ENCODE data around the gene SEL1L3. TPM values are rescaled to one million over a fixed set of nuclear protein-coding genes. Genes with fewer than 3 reads are reported as not detected.

SEL1L3 gene
- total and polyA plus RNA-seq, 12 donors: 1.4 to 9.8 (median 3.5) TPM

DNA sequence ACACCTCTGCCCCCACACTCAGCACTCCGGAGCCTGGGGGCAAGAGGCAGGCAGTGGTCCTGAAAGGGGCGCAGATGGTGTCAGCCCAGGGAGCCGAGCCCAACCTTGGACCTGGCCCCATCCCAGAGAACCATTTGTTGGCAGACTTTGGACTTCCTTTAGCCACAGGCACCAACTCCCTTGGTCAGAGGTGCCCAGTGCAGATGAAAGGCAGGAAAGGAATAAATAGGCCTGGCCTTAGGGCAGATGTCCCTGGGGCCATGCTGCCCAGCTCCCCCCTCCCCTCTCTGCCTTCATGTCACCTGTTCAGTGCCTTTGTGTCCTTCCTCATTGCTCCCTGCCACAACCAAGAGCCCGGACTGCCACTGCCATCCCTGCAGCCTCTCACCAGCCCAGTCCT is 52.8 kb downstream of the SEL1L3 start:
- Histone ChIP-seq H3K36me3 (peaks cover 0 to 18% (median 0%) of the 10 kb centered on the region in 9 donors), H3K9me3 (no peaks in the 10 kb centered on the region), H3K27me3 (no peaks in the 10 kb centered on the region), H3K27ac (no peak overlapping the region), H3K4me3 (no peak overlapping the region), H3K4me1 (peaks cover 0 to 20% (median 14%) of the 10 kb centered on the region in 9 donors)
- ATAC-seq (no peak), DNase-seq (no peak)
- WGBS, 2 donors: 96% methylated on average over 4 of the region's 4 CpGs
- TF ChIP-seq, protein P1, sequence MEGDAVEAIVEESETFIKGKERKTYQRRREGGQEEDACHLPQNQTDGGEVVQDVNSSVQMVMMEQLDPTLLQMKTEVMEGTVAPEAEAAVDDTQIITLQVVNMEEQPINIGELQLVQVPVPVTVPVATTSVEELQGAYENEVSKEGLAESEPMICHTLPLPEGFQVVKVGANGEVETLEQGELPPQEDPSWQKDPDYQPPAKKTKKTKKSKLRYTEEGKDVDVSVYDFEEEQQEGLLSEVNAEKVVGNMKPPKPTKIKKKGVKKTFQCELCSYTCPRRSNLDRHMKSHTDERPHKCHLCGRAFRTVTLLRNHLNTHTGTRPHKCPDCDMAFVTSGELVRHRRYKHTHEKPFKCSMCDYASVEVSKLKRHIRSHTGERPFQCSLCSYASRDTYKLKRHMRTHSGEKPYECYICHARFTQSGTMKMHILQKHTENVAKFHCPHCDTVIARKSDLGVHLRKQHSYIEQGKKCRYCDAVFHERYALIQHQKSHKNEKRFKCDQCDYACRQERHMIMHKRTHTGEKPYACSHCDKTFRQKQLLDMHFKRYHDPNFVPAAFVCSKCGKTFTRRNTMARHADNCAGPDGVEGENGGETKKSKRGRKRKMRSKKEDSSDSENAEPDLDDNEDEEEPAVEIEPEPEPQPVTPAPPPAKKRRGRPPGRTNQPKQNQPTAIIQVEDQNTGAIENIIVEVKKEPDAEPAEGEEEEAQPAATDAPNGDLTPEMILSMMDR (IDR thresholded peaks at IDR 0.05): no peak
- intact Hi-C loops (cut with DNase I): no loop called here

GRCh38 chr4:25807102-25807728 is 55.6 kb downstream of the SEL1L3 start:
- H3K4me1 ChIP-seq: no peaks in the 10 kb centered on the region
- peaks cover 0 to 41% (median 0%) of the 10 kb centered on the region in 9 donors for H3K36me3 ChIP-seq
- ATAC-seq (no peak), DNase-seq (no peak)
- intact Hi-C loops (cut with DNase I): no loop called here
- no peaks in the 10 kb centered on the region for H3K27me3 ChIP-seq
- no peak overlapping the region for H3K4me3 ChIP-seq
- H3K27ac ChIP-seq: no peak overlapping the region
- TF ChIP-seq, protein P1 (IDR thresholded peaks at IDR 0.05): no peak
- WGBS, 2 donors: 62 to 72% methylated on average over 8 of the region's 8 CpGs
- no peaks in the 10 kb centered on the region for H3K9me3 ChIP-seq

GRCh38 chr4:25805255-25805860 is 57.4 kb downstream of the SEL1L3 start:
- no peak for DNase-seq
- no peaks in the 10 kb centered on the region for H3K4me1 ChIP-seq
- WGBS, 2 donors: 89 to 92% methylated on average over 6 of the region's 6 CpGs
- no peak for ATAC-seq
- H3K27me3 ChIP-seq: no peaks in the 10 kb centered on the region
- no peak overlapping the region for H3K4me3 ChIP-seq
- no peaks in the 10 kb centered on the region for H3K9me3 ChIP-seq
- H3K27ac ChIP-seq: no peak overlapping the region
- TF ChIP-seq, protein P1 (IDR thresholded peaks at IDR 0.05): no peak
- peaks cover 0 to 58% (median 0%) of the 10 kb centered on the region in 9 donors for H3K36me3 ChIP-seq
- intact Hi-C loops (cut with DNase I): no loop called here

DNA sequence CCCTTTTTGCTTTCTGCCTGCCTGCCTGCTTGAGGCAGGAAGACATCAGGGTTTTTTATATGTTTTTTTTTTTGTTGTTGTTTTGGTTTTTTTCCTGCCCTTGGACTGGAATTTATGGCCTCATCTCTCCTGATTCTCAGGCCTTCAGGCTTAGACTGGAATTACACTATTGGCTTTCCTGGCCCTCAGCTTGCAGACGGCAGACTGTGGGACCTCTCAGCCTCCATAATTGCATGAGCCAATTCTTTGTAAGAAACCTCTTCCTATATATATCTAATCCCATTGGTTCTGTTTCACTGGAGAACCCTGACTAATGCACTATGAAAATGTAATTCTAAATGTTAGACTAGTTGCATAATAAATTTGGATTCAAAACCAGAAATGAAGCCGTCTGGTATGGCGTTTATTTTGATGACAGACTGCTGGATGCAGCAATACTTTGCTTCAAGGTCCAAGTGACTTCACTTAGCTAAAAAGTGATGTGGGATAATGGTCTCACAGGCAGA is 59.0 kb downstream of the SEL1L3 start:
- H3K9me3 ChIP-seq: no peaks in the 10 kb centered on the region
- DNase-seq: no peak
- H3K4me3 ChIP-seq: no peak overlapping the region
- 74 to 76% methylated on average over 3 of the region's 3 CpGs for WGBS, 2 donors
- ATAC-seq: peak in 2 of 8 donors; percentile 25 to 29
- TF ChIP-seq, protein P1 (IDR thresholded peaks at IDR 0.05): no peak
- H3K27me3 ChIP-seq: no peaks in the 10 kb centered on the region
- peaks cover 0 to 56% (median 0%) of the 10 kb centered on the region in 9 donors for H3K36me3 ChIP-seq
- H3K27ac ChIP-seq: no peak overlapping the region
- no peaks in the 10 kb centered on the region for H3K4me1 ChIP-seq
- intact Hi-C loops (cut with DNase I): no loop called here
